Left hindlimb (tissue), 1 donor: ENCODE data around the gene TCEAL3.
"Not testable (repeated sequence)": the region's sequence is repeated elsewhere in the genome, so short reads cannot be mapped to it uniquely, and the experiment has no call there.

Source experiments
- DNase-seq: peaks from one replicate; pipeline ENCODE4 v3.0.0-alpha.2; 2018

TCEAL3 gene

GRCh38 chrX:103607364-103608305, at the start of gene TCEAL3:
TSS of gene TCEAL3 (plus strand) at chrX:103607963. CDS start at chrX:103609065, 1,102 bp downstream.
- peak; percentile 68 for DNase-seq

GRCh38 chrX:103560256-103560655, 47.5 kb upstream of the TCEAL3 start:
- no peak for DNase-seq

- no peak for DNase-seq
These were observed 45.0 kb upstream of the TCEAL3 start for GRCh38 chrX:103562801-103563200.

GRCh38 chrX:103565197-103565596, 42.6 kb upstream of the TCEAL3 start:
- DNase-seq = no peak

GRCh38 chrX:103565752-103566151, 42.0 kb upstream of the TCEAL3 start:
- DNase-seq = no peak

GRCh38 chrX:103571121-103571520, 36.6 kb upstream of the TCEAL3 start:
- no peak for DNase-seq

- DNase-seq = no peak
These were observed 36.0 kb upstream of the TCEAL3 start for GRCh38 chrX:103571726-103572125.

GRCh38 chrX:103573202-103573601, 34.6 kb upstream of the TCEAL3 start:
- no peak for DNase-seq

- DNase-seq = no peak
These were observed 23.2 kb upstream of the TCEAL3 start for GRCh38 chrX:103584596-103584995.

GRCh38 chrX:103585411-103586313, 22.1 kb upstream of the TCEAL3 start, which contains the start of gene TCEAL4:
TSS of gene TCEAL4 (plus strand) at chrX:103585515. CDS start at chrX:103586676, 1,161 bp downstream.
- peak; percentile 50 for DNase-seq

GRCh38 chrX:103586314-103586646, 21.5 kb upstream of the TCEAL3 start:
- DNase-seq = no peak

GRCh38 chrX:103586659-103587058, 21.1 kb upstream of the TCEAL3 start:
- no peak for DNase-seq

- not testable (repeated sequence) for DNase-seq
These were observed 15.5 kb upstream of the TCEAL3 start for GRCh38 chrX:103592295-103592694.

- not testable (repeated sequence) for DNase-seq
These were observed 12.6 kb upstream of the TCEAL3 start for GRCh38 chrX:103595202-103595601.

GRCh38 chrX:103608306-103608963, 672 bp downstream of the TCEAL3 start:
- no peak for DNase-seq

GRCh38 chrX:103610282-103610681, 2.5 kb downstream of the TCEAL3 start:
- DNase-seq = no peak

- no peak for DNase-seq
These were observed 5.7 kb downstream of the TCEAL3 start for GRCh38 chrX:103613362-103613890.

- DNase-seq = no peak
These were observed 7.2 kb downstream of the TCEAL3 start for GRCh38 chrX:103614999-103615398.

- no peak for DNase-seq
These were observed 8.1 kb downstream of the TCEAL3 start for GRCh38 chrX:103615781-103616371.

GRCh38 chrX:103616676-103617186, 9.0 kb downstream of the TCEAL3 start:
- DNase-seq = no peak

- no peak for DNase-seq
These were observed 16.3 kb downstream of the TCEAL3 start for GRCh38 chrX:103624111-103624510.

GRCh38 chrX:103626855-103627254, 19.1 kb downstream of the TCEAL3 start:
- DNase-seq = no peak
